ENCODE data around the gene PHLDB3. TPM values are rescaled to one million over a fixed set of nuclear protein-coding genes. Genes with fewer than 3 reads are reported as not detected.

The PHLDB3 gene
- polyA plus RNA-seq, 1 experiment = 5.3 TPM

GRCh38 chr19:43470288-43470687, 34.3 kb downstream of the PHLDB3 start:
- Histone ChIP-seq H3K27me3 (ENCODE audit: control insufficient read depth, insufficient read depth, low read length) (no peaks in the 10 kb centered on the region), H3K36me3 (ENCODE audit: control insufficient read depth, insufficient read depth, low read length) (no peaks in the 10 kb centered on the region), H3K4me3 (ENCODE audit: low read depth, low read length) (no peak overlapping the region)
- ChIA-PET POLR2A (no interaction called here), CTCF (interaction anchor here (1.1 kb wide), 1 partner anchor 23 kb away, joined by 3 read pairs; no protein-coding TSS in a partner anchor)
- DNase-seq (ENCODE audit: low read depth) = peak; percentile 9
- TF ChIP-seq CTCF (IDR thresholded peaks at IDR 0.05; ENCODE audit: insufficient read depth, low read depth, low read length) = no peak

GRCh38 chr19:43469160-43469480, 35.4 kb downstream of the PHLDB3 start:
- ChIA-PET POLR2A (no interaction called here), CTCF (interaction anchor here (0.6 to 1.1 kb wide), 4 partner anchors 11 to 258 kb away, joined by 3 read pairs; no protein-coding TSS in a partner anchor)
- no peak for DNase-seq (ENCODE audit: low read depth)

GRCh38 chr19:43468354-43469159, 36.0 kb downstream of the PHLDB3 start:
- no peak overlapping the region for H3K4me3 ChIP-seq (ENCODE audit: low read depth, low read length)
- ChIA-PET POLR2A (interaction anchor here (0.6 kb wide), 1 partner anchor 26 kb away, joined by 4 read pairs; no protein-coding TSS in a partner anchor), CTCF (interaction anchor here (0.7 to 1.1 kb wide), 3 partner anchors 12 to 60 kb away, joined by 3 read pairs; no protein-coding TSS in a partner anchor)
- no peak for TF ChIP-seq CTCF (IDR thresholded peaks at IDR 0.05; ENCODE audit: insufficient read depth, low read depth, low read length)
- DNase-seq (ENCODE audit: low read depth) = no peak
- no peaks in the 10 kb centered on the region for H3K36me3 ChIP-seq (ENCODE audit: control insufficient read depth, insufficient read depth, low read length)
- no peaks in the 10 kb centered on the region; the same call in 1 of the 2 replicates for H3K27me3 ChIP-seq (ENCODE audit: control insufficient read depth, insufficient read depth, low read length)

More at GRCh38 chr19:43469160-43469480, 35.4 kb downstream of the PHLDB3 start:
- H3K27me3 ChIP-seq (ENCODE audit: control insufficient read depth, insufficient read depth, low read length) = no peaks in the 10 kb centered on the region; the same call in 1 of the 2 replicates
- no peak for TF ChIP-seq CTCF (IDR thresholded peaks at IDR 0.05; ENCODE audit: insufficient read depth, low read depth, low read length)
- no peak overlapping the region for H3K4me3 ChIP-seq (ENCODE audit: low read depth, low read length)
- no peaks in the 10 kb centered on the region for H3K36me3 ChIP-seq (ENCODE audit: control insufficient read depth, insufficient read depth, low read length)

- no peaks in the 10 kb centered on the region for H3K36me3 ChIP-seq (ENCODE audit: control insufficient read depth, insufficient read depth, low read length)
- CTCF ChIA-PET = no interaction called here
- TF ChIP-seq CTCF (IDR thresholded peaks at IDR 0.05; ENCODE audit: insufficient read depth, low read depth, low read length) = no peak
- H3K4me3 ChIP-seq (ENCODE audit: low read depth, low read length) = no peak overlapping the region
- POLR2A ChIA-PET = interaction anchor here (0.6 kb wide), 1 partner anchor 27 kb away, joined by 4 read pairs; no protein-coding TSS in a partner anchor
- H3K27me3 ChIP-seq (ENCODE audit: control insufficient read depth, insufficient read depth, low read length) = no peaks in the 10 kb centered on the region; the same call in 1 of the 2 replicates
- DNase-seq (ENCODE audit: low read depth) = peak; percentile 35
These were observed 36.8 kb downstream of the PHLDB3 start for GRCh38 chr19:43467730-43468129.

- no peaks in the 10 kb centered on the region; the same call in 1 of the 2 replicates for H3K27me3 ChIP-seq (ENCODE audit: control insufficient read depth, insufficient read depth, low read length)
- H3K4me3 ChIP-seq (ENCODE audit: low read depth, low read length) = no peak overlapping the region
- ChIA-PET CTCF (interaction anchor here (0.6 kb wide), 1 partner anchor 26 kb away, joined by 3 read pairs; no protein-coding TSS in a partner anchor), POLR2A (no interaction called here)
- no peaks in the 10 kb centered on the region for H3K36me3 ChIP-seq (ENCODE audit: control insufficient read depth, insufficient read depth, low read length)
- TF ChIP-seq CTCF (IDR thresholded peaks at IDR 0.05; ENCODE audit: insufficient read depth, low read depth, low read length) = no peak
- DNase-seq (ENCODE audit: low read depth) = no peak
These were observed 37.3 kb downstream of the PHLDB3 start for GRCh38 chr19:43467276-43467675.
